ENCODE data around the gene RNF213. TPM values are rescaled to one million over a fixed set of nuclear protein-coding genes. Genes with fewer than 3 reads are reported as not detected.

Gene RNF213
- total RNA-seq, 1 donor from 2014 or later: 17.5 TPM

GRCh38 chr17:80352991-80353665 is 92.5 kb downstream of the RNF213 start:
- no peak for DNase-seq

GRCh38 chr17:80353718-80354275 is 93.1 kb downstream of the RNF213 start:
- DNase-seq: no peak

GRCh38 chr17:80354336-80354735 is 93.7 kb downstream of the RNF213 start:
- DNase-seq: no peak

- no peak for DNase-seq
Measured at GRCh38 chr17:80356231-80356856, 95.7 kb downstream of the RNF213 start.

GRCh38 chr17:80358131-80358530 is 97.5 kb downstream of the RNF213 start:
- DNase-seq: no peak

GRCh38 chr17:80358861-80359260 is 98.2 kb downstream of the RNF213 start:
- no peak for DNase-seq

- DNase-seq: no peak
Measured at GRCh38 chr17:80359422-80360110, 98.9 kb downstream of the RNF213 start.

- no peak for DNase-seq
Measured at GRCh38 chr17:80360396-80360795, 99.7 kb downstream of the RNF213 start.

- no peak for DNase-seq
Measured at GRCh38 chr17:80361495-80362220, 101.0 kb downstream of the RNF213 start.

GRCh38 chr17:80362428-80363119 is 101.9 kb downstream of the RNF213 start:
- no peak for DNase-seq

- DNase-seq: no peak
Measured at GRCh38 chr17:80363120-80363515, 102.5 kb downstream of the RNF213 start.

- no peak for DNase-seq
Measured at GRCh38 chr17:80363518-80364090, 103.0 kb downstream of the RNF213 start.

- no peak for DNase-seq
Measured at GRCh38 chr17:80364091-80364691, 103.5 kb downstream of the RNF213 start.

- no peak for DNase-seq
Measured at GRCh38 chr17:80365001-80365965, 104.6 kb downstream of the RNF213 start.

GRCh38 chr17:80365983-80366382 is 105.3 kb downstream of the RNF213 start:
- no peak for DNase-seq

- no peak for DNase-seq
Measured at GRCh38 chr17:80367503-80367902, 106.9 kb downstream of the RNF213 start.

- no peak for DNase-seq
Measured at GRCh38 chr17:80371196-80371595, 110.5 kb downstream of the RNF213 start.

GRCh38 chr17:80372456-80372855 is 111.8 kb downstream of the RNF213 start:
- DNase-seq: no peak

- no peak for DNase-seq
Measured at GRCh38 chr17:80372922-80373570, 112.4 kb downstream of the RNF213 start.

Data from occipital lobe (tissue), 2 donors.